Osteoblast (primary cell): ENCODE measurements around the gene RGS9. TPM values are rescaled to one million over a fixed set of nuclear protein-coding genes. Genes with fewer than 3 reads are reported as not detected.
A peak's percentile ranks its signal among the peaks of the same experiment; 100 is the strongest.

Experiments
- DNase-seq: peaks from one replicate; pipeline ENCODE4 v3.0.0; 2011; ENCODE audit warnings: low spot score, mixed read lengths; ENCODE audit not compliant: insufficient read length; ENCODE audit errors: missing footprints
- H2AFZ ChIP-seq: 2 replicates; pipeline ENCODE4 v1.6.0; 2011; ENCODE audit warnings: mild to moderate bottlenecking, low read length
- H3K27ac ChIP-seq: 2 replicates; pipeline ENCODE4 v1.5.1; 2011; ENCODE audit warnings: mild to moderate bottlenecking, low read depth, low read length, moderate library complexity
- H3K27me3 ChIP-seq: 2 replicates; pipeline ENCODE4 v1.6.0; 2012; ENCODE audit warnings: mild to moderate bottlenecking, control low read depth, inconsistent platforms, low read length, moderate library complexity; ENCODE audit not compliant: insufficient read depth
- H3K36me3 ChIP-seq: 2 replicates; pipeline ENCODE4 v1.5.1; 2011; ENCODE audit warnings: mild to moderate bottlenecking, low read length, control low read depth, moderate library complexity; ENCODE audit not compliant: insufficient read depth
- H3K4me1 ChIP-seq: 2 replicates; pipeline ENCODE4 v1.5.1; 2011; ENCODE audit warnings: mild to moderate bottlenecking, low read length, control low read depth, moderate library complexity; ENCODE audit not compliant: insufficient read depth
- H3K4me2 ChIP-seq: 2 replicates; pipeline ENCODE4 v1.6.0; 2011; ENCODE audit warnings: mild to moderate bottlenecking, low read length; ENCODE audit not compliant: insufficient read depth
- H3K4me3 ChIP-seq: fragments of 200-600 bp; sonication (generic); 3 replicates; pipeline ENCODE4 v1.5.1; 2012; ENCODE audit warnings: mild to moderate bottlenecking, low read length, inconsistent platforms; ENCODE audit not compliant: insufficient read depth
- H3K79me2 ChIP-seq: 2 replicates; pipeline ENCODE4 v1.6.0; 2012; ENCODE audit warnings: mild to moderate bottlenecking, low read length, control low read depth, inconsistent platforms; ENCODE audit not compliant: insufficient read depth
- H3K9me3 ChIP-seq: 2 replicates; pipeline ENCODE4 v1.5.1; 2011; ENCODE audit warnings: low read depth, low read length, control low read depth
- H4K20me1 ChIP-seq: 2 replicates; pipeline ENCODE4 v1.6.0; 2012; ENCODE audit warnings: mild to moderate bottlenecking, low read length, control low read depth; ENCODE audit not compliant: insufficient read depth
- total RNA-seq: library from RNA; depleted of rRNA; stranded (reverse); fragments of >200 nt; gene quantifications from 2 replicates; pipeline ENCODE4 v1.2.3, GENCODE V29; 2012
- TF ChIP-seq, protein P1 (sequence below): IDR thresholded peaks from 2 replicates; pipeline ENCODE4 v1.5.1; 2011; ENCODE audit warnings: mild to moderate bottlenecking, low read depth, low read length, moderate library complexity; ENCODE audit errors: extremely low read depth

Gene RGS9
- total RNA-seq, 1 donor: 0.36 TPM

DNA sequence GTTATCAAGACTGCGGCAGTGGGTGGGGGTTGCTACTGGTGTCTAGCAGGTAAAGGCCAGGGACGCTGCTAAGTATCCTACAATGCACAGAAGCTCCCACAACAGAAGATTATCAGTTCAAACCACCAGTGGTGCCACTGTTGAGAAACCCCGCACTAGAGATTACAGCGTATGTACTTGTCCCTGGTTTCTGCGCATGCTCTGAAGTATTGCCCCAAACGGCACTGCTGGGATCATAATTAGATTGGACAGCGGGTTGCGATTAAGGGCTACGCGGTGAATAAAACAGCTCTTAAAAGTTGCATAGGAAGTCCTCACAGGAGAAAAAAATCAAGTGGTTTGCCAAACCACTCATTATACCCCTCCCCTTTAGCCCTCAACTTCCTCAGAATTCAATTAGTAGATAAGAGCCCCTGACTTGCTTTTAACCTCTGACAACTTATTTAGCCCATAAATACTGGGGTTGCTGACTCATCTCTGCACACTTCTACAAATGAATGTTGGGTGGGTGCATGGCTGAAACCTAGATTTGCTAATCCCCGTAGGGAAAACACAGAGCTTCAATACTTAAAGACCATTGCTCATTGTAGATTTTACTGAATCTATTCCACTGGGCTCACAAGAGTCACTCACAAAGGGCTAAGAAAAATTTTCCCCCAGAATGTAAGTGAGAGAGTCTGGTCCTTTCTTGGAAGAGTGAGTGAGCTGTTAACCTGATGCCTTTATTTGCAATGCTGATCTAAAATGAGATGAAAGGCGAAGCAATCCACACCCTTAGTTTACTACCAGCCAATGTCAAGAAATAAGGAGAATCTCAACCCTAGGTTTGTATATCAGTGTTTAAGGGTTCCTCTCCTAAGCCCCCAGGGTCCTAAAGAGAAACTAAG is 91.8 kb downstream of the RGS9 start:
- DNase-seq: peak; percentile 84
- H3K9me3 ChIP-seq: no peaks in the 10 kb centered on the region
- no peak overlapping the region for H2AFZ ChIP-seq
- H3K79me2 ChIP-seq: no peaks in the 10 kb centered on the region
- peaks cover 23% of the 10 kb centered on the region for H3K27me3 ChIP-seq
- H4K20me1 ChIP-seq: no peaks in the 10 kb centered on the region
- H3K4me1 ChIP-seq: peaks cover 16% of the 10 kb centered on the region
- no peak overlapping the region for H3K27ac ChIP-seq
- H3K4me2 ChIP-seq: peak overlapping the region; percentile 49
- TF ChIP-seq, protein P1, sequence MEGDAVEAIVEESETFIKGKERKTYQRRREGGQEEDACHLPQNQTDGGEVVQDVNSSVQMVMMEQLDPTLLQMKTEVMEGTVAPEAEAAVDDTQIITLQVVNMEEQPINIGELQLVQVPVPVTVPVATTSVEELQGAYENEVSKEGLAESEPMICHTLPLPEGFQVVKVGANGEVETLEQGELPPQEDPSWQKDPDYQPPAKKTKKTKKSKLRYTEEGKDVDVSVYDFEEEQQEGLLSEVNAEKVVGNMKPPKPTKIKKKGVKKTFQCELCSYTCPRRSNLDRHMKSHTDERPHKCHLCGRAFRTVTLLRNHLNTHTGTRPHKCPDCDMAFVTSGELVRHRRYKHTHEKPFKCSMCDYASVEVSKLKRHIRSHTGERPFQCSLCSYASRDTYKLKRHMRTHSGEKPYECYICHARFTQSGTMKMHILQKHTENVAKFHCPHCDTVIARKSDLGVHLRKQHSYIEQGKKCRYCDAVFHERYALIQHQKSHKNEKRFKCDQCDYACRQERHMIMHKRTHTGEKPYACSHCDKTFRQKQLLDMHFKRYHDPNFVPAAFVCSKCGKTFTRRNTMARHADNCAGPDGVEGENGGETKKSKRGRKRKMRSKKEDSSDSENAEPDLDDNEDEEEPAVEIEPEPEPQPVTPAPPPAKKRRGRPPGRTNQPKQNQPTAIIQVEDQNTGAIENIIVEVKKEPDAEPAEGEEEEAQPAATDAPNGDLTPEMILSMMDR: no peak
- no peaks in the 10 kb centered on the region for H3K36me3 ChIP-seq
- no peak overlapping the region for H3K4me3 ChIP-seq

DNA sequence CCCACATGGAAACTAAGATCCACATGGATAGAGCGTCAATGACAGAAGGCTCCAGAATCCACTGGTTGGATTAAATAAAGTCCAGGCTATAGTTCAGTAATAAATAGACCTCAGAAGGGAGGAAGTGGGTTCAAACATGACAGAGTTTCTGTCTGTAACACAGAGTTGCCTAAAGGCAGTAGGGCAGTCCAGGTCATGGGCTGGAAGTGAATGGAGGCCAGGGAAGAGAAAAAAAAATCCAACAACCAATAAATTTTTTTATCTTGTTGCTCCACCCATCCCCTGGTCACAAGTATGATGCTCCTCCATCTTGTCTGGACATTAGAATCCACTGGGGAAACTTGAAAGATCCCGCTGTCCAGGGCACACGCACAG is 92.4 kb downstream of the RGS9 start:
- TF ChIP-seq, protein P1: no peak
- DNase-seq: no peak
- Histone ChIP-seq H4K20me1 (no peaks in the 10 kb centered on the region), H3K27ac (no peak overlapping the region), H3K27me3 (peaks cover 23% of the 10 kb centered on the region), H3K9me3 (no peaks in the 10 kb centered on the region), H3K4me3 (no peak overlapping the region), H3K4me1 (peaks cover 16% of the 10 kb centered on the region), H2AFZ (no peak overlapping the region), H3K4me2 (no peak overlapping the region), H3K36me3 (no peaks in the 10 kb centered on the region), H3K79me2 (no peaks in the 10 kb centered on the region)

DNA sequence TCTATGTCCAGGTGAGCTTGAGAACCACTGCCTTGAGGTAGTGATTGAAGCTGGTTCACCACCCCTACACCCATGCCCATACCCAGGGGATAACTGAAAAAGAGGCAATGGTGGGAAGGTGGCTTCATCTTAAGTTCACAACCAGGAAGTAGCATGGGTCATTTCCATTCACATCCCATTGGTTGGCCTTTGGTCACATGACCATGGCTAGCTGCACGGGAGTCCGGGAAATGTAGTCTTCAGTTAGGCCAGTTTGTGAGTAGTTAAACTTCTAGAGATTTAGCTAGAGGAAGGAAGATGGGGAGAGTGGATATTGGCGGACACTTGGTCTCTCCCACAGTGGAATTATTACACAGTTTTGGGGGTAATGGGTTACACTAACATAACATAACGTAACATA is 92.9 kb downstream of the RGS9 start:
- Histone ChIP-seq H3K4me1 (peaks cover 16% of the 10 kb centered on the region), H3K4me3 (no peak overlapping the region), H3K36me3 (no peaks in the 10 kb centered on the region), H3K27me3 (peaks cover 23% of the 10 kb centered on the region), H2AFZ (no peak overlapping the region), H3K27ac (no peak overlapping the region), H3K79me2 (no peaks in the 10 kb centered on the region), H3K4me2 (no peak overlapping the region), H4K20me1 (no peaks in the 10 kb centered on the region), H3K9me3 (no peaks in the 10 kb centered on the region)
- DNase-seq: peak; percentile 69
- TF ChIP-seq, protein P1: no peak

DNA sequence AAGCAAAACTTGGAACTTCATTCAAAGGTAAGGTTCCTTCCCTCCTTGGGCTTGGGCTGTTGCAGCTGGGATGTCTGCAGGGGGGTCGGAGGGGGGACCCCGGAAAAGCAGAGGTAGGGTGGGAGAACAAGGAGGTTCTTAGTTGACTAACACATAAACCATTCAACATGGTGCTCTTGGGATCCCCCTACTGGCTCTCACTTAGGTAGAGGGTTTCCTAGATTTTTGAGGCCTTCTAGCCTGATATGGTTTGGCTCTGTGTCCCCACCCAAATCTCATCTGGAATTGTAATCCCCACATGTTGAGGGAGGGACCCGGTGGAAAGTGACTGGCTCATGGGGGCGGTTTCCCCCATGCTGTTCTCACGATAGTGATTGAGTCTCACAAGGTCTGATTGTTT is 93.9 kb downstream of the RGS9 start:
- TF ChIP-seq, protein P1: no peak
- Histone ChIP-seq H3K4me2 (no peak overlapping the region), H4K20me1 (no peaks in the 10 kb centered on the region), H3K4me3 (no peak overlapping the region), H3K4me1 (peaks cover 16% of the 10 kb centered on the region), H3K36me3 (no peaks in the 10 kb centered on the region), H2AFZ (peak overlapping the region; percentile 26), H3K9me3 (no peaks in the 10 kb centered on the region), H3K79me2 (no peaks in the 10 kb centered on the region), H3K27ac (no peak overlapping the region), H3K27me3 (peaks cover 14% of the 10 kb centered on the region)
- DNase-seq: no peak
